Suppressor macrophage (primary cell): ENCODE data around the gene CEP250.
"Not testable (repeated sequence)": the region's sequence is repeated elsewhere in the genome, so short reads cannot be mapped to it uniquely, and the experiment has no call there.

ENCODE experiments used
- DNase-seq, 4 experiments: peaks; one replicate each; pipeline ENCODE4 v3.0.0-alpha.2; 2020 to 2022

Gene CEP250

DNA sequence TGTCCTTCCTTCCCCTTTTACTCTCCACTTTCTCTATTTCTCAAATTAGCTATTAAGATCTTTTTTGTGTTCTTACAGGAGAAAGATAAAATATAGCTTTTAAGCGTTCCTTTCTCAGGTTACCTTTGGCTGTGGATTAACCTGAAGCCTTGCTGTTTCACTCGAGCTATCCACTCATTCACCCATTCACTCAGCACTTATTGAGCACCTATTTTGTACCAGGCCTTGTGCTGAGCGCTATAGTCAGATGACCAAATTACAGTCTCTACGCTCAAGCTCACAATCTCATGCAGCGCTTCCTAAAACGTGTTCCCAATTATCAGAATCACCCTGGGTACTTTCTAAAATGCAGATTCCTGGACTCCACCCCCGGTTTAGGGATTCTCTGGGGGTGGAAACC, 1.8 kb upstream of the CEP250 start:
- no peak for DNase-seq

DNA sequence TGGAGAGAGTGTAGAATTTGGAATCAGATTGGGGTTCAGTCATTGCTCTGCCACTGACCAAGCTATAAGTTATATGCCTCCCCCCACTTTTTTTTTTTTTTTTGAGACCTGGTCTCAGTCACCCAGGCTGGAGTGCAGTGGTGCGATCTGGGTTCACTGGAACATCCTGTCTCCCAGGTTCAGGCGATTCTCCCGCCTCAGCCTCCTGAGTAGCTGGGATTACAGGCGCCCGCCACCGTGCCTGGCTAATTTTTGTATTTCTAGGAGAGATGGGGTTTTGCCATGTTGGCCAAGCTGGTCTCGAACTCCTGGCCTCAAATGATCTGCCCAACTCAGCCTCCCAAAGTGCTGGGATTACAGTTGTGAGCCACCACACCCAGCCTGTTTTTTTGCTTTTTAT, 1.3 kb downstream of the CEP250 start:
- not testable (repeated sequence) for DNase-seq

DNA sequence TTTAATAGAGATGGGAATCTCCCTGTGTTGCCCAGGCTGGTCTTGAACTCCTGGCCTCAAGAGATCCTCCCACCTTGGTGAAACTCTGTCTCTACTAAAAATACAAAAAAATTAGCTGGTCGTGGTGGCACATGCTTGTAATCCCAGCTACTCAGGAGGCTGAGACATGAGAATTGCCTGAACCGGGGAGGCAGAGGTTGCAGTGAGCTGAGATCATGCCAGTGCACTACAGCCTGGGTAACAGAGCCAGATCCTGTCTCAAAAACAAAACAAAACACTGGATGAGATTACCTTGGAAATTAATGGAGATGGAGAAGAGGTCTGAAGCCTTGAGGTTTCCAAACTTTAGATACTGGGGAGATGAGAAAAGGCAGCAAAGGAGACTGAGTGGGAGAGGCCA, 2.1 kb downstream of the CEP250 start:
- DNase-seq = not testable (repeated sequence)

DNA sequence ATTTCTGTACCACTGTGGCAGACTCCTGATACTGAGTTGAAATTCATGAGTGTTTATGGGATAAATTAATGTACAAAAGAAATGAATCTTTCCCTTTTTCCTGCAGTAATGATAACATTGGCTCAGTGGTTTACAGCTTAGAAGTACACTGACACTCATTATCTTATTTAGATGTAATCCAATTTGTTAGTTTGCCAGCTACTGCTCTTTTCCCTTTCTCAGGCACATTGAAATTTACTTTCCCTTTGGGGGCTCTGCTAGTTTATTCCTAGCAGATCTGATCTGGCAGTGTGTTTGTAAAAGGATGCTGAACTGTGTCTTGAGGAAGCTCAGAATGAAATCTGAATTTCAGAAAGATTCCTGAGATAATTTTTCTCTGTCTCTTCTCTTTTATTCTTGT, 3.0 kb downstream of the CEP250 start:
- DNase-seq = no peak

DNA sequence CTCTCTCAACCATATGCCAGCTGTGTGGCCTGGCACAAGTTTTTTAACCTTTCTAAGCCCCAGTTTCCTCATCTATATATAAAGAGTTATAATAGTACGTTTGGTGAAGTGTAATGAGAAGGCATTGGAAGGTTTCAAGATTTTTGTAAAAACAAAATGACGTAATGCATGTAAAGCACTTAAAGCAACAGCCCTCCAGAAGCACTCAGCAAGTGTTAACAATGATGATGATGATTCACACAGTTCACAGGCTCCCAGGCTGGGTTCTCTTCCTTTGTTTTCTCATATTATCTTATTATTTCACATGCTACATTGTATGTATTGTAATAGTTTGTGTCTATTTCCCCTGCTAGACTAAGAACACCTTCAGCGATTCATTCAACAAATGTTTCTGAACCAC, 6.2 kb downstream of the CEP250 start:
- no peak for DNase-seq

DNA sequence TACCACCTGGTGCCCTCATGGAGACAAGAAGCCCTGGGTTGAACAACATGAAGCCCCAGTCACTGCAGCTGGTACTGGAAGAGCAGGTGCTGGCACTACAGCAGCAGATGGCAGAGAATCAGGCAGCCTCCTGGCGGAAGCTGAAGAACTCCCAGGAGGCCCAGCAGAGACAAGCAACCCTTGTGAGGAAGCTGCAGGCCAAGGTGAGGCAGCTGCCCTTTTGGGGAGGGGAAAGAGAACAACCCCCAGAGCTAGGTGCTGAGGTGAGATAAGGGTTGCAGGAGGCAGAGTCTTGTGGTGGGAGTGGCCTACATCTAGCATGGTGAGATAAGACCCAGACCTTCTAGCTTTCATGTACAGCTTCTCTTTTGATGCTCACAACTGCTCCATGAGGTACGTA, 7.0 kb downstream of the CEP250 start:
- DNase-seq = no peak

DNA sequence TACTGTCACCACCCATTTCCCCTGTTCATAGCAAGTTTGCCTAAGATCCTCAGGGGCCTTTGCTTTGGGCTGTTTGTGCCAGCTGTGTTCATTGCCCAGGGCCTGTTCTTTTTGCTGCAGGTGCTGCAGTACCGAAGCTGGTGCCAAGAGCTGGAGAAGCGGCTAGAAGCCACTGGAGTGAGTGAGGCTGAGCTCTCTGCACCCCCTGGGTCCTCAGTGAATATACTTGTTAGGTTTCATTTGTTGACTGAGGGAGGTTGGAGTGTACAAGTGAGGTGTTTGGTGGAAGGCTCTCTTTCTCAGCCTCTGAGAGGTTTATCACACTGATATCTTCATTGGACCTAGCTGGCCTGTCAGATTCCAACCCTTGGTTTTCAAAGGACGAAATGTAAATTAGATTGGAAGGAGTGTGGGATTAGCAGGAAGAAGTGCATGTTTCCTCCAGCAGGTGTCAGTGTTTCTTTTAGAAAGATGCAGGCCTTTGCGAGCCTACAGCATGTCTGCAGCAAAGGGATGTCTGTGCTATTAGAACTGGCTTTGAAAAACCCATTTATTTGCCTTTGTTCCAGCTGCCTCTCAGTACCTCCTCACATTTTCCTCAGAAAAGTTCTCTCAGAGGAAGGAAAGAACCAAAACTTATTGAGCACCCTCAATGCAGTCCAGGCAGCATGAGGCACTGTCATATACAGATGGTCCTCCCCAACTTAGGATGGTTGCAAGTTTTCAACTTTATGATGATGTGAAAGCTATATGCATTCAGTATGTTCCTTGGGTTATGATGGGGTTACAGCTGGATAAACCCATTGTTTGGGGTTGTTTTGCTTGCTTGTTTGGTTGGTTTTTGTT, 8.3 kb downstream of the CEP250 start:
- peak; percentile 62 to 81 (median 70) for DNase-seq

DNA sequence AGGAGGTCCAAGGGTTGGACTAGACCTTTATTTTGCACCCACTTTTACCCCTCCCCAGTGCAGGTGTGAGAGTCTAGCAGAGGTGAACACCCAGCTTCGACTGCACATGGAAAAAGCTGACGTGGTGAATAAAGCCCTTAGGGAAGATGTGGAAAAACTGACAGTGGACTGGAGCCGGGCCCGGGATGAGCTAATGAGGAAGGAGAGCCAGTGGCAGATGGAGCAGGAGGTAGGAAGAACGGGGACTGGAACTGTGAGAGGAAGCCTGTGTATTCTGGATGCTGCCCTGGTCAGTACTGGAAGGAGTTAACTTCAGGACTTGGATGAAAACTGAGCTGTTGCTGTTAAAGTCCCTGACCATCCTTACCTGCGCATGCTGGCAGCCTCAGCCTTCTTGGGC, 10.6 kb downstream of the CEP250 start:
- no peak for DNase-seq

DNA sequence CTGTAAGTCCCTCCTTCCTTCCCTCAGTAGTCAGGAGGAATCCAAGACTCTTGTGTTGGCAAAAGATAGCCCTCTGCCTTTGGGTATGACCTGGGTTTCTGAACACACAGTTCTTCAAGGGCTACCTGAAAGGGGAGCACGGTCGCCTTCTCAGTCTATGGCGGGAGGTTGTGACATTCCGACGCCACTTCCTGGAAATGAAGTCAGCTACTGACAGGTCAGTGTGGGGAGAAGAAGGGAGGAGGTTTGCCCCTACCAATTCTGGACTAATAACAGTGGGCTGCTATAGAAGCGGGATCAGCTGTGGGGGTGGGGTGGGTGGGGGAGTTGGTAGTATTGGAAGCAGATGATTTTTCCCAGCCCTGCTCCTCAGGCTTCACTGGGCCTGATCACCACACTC, 11.5 kb downstream of the CEP250 start:
- DNase-seq = no peak

DNA sequence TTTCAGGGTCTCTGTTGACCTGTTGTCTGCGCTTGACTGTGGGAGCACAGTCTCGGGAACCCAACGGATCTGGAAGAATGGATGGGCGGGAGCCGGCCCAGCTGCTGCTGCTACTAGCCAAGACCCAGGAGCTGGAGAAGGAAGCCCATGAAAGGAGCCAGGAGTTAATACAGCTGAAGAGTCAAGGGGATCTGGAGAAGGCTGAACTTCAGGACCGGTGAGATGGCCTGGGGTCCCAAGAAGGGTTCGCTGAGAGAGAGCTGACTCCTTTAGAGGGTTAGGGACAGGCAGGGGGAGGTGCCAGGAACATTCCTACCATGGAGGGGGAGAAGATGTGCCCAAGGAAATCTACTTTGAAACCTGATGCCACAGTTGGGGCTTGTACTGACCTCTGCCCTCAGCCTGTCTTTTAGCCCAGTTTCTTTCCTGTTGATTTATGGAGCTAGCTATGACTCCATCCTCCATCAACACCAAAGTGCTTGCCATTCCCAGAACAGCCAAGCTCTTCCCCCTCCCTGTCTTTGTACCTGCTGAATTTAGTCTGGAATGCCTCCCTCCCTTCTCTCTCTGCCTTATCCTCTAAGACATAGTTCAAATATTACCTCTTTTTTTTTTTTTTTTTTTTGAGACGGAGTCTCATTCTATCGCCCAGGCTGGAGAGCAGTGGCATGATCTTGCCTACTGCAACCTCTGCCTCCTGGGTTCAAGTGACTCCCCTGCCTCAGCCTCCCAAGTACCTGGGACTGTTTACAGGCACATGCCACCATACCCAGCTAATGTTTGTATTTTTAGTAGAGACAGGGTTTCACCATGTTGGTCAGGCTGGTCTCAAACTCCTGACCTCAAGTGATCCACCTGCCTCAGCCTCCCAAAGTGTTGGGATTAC, 12.2 kb downstream of the CEP250 start:
- DNase-seq = no peak

DNA sequence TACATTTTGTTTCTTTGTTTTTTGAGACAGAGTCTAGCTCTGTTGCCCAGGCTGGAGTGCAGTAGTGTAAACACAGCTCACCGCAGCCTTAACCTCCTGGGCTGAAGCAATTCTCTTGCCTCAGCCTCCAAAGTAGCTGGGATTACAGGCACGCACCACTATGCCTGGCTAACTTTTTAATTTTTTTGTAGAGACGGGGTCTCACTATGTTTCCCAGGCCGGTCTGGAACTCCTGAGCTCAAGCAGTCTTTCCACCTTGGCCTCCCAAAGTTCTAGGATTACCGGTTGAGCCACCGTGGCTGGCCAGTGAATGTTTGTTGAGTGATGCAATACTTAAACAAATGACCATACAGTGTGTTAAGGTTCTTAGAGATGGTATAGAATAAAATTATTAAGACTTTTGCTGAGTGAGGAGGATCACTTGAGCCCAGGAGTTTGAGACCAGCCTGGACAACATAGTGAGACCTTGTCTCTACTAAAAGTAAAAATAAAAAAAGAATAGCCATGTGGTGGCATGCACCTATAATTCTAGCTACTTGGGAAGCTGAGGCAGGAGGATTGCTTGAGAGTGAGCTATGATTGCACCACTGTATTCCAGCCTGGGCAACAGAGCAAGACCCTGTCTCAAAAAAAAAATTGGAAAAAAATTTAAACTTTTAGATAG, 13.4 kb downstream of the CEP250 start:
- DNase-seq = no peak

DNA sequence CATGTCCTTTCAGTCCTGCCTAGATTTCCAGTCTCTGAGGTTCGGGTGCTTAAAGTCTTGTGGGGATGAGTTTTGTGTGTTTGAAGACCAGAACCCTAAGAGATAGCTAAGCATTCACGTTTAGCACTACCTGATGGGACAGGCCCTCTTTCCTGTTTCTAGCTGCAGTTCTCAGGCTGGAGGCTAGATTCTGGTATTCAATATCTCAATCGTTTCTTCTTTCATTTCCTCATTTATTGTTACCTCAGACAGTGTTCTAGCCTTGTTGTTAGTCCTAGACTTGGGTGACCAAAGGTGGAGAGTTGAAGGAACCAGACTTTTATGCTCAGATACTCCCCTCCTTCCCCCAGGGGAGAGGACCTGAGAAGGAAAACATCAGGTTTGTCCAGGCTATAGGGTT, 16.8 kb downstream of the CEP250 start:
- DNase-seq = no peak

DNA sequence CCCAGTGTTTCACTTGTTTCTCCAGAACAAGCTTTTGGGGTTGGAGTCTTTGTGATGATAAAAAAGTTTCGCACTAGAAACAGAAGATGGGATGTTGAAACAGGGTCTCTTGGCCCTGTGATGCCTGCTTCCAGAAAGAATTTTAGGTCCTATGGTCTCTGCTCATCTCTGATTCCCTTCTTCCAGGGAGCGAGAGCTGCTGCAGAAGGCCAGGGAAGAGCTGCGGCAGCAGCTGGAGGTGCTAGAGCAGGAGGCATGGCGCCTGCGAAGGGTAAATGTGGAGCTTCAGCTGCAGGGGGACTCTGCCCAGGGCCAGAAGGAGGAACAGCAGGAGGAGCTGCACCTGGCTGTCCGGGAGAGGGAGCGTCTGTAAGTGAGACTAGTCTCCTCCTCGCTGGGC, 18.3 kb downstream of the CEP250 start:
- no peak for DNase-seq

DNA sequence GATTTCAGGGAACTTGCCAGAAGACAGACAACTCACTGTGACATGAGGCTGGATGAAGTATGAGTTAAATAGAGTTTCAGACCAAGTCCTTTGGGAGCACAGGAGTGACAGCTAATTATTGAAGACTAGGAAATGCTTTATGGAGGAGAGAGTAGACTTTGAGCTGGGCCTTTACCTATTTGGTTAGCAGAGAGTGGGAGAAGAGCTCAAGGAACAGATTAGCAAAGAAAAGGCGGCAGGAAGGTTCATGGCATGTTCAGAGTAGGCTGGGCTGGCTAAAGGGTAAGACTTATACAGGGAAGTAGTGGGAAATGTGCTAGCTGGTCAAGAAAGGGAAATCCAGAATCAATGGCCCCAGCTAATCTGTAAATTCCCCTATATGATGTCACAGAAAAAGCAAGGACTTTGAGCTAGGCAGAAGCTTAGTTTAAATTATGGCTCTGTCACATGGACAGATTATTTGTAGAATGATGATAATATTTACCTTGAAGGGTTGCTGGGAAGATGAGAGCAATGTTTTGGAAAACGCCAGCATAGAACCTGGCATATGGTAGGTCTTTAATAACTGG, 19.0 kb downstream of the CEP250 start:
- no peak for DNase-seq

DNA sequence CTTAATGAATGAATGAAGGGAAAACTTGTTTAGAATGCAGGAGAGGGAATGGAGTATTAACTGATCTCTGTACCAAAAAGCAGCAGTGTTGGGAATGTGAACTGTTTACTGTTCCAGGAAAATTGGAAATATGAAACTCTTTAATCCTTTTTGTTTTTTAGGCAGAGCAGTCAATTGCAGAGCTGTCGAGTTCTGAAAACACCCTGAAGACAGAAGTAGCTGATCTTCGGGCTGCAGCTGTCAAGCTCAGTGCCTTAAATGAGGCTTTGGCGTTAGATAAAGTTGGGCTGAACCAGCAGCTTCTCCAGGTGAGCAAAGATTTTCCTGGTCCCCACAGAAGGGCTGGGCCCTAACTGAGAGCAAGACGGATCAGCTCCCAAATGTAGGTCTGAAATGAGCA, 20.9 kb downstream of the CEP250 start:
- no peak for DNase-seq

DNA sequence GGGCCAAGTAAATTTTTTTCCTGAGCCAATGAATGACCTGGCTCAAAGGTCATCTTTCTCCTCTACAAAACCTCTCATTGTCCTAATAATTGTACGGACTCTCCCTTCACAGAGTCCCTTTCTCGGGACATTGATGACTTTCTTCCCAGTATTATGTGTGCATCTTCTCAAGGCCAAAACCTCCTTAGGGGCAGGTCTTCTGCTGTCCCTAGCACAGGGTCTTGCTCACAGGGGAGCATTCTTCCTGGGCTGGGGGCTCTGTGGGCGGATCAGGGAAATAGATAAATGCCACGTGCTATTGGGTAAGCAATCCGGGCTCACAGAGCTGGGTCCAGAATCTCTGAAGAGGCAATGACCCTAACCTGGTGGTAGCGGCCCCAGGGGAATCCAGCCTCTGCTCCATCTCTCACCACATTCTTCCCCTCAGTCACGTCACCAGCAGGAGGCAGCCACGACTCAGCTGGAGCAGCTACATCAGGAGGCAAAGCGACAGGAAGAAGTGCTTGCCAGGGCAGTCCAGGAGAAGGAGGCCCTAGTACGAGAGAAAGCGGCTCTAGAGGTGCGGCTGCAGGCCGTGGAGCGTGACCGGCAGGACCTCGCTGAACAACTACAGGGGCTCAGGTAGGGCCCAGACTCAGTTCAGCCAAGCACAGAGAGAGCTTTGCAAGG, 23.5 kb downstream of the CEP250 start:
- peak in 2 of 4 experiments; percentile 10 to 13 for DNase-seq

DNA sequence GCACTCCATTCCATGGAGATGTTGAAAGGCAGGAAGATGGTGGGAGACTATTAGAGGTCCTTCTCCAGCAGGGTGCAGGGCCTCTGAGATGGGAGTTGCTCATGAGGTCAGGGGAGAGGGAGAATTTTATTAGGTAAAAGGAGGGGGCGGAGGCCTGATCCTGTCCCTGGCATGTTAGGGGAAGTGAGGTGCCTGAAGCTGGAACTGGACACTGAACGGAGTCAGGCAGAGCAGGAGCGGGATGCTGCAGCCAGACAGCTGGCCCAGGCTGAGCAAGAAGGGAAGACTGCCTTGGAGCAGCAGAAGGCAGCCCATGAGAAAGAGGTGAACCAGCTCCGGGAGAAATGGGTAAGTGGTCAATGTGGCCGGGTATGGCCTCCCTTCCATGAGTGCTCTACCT, 24.4 kb downstream of the CEP250 start:
- no peak for DNase-seq

DNA sequence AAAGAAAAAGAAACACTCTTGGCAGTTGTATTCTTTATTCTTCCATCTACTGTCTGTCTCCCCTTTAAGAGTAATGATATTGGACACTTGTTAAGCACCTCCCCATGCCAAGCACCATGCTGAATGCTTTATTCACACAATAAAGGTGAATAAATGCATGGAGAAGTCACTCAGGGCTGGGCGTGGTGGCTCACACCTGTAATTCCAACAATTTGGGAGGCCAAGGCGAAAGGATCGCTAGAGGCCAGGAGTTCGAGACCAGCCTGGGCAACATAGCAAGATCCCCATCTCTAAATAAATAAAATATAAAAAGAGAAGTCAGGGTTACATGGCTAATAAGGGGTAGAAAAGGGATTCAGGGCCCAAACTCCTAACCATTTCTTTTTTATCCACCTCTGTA, 32.1 kb downstream of the CEP250 start:
- DNase-seq = no peak

DNA sequence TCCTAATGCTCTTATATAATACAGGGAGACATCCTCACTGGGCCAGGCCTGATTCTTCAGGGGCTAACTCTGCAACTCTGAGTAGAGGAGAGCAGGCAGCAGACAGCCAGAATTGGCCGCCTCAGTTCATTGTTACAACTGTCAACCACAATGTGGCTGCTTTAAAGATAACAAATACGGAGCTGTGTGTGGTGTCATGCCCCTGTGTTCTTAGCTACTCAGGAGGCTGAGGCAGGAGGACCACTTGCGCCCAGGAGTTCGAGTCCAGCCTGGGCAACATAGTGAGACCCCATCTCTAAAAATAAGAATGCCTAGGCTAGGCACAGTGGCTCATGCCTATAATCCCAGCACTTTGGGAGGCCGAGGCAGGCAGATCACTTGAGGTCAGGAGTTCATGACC, 34.3 kb downstream of the CEP250 start:
- no peak for DNase-seq

DNA sequence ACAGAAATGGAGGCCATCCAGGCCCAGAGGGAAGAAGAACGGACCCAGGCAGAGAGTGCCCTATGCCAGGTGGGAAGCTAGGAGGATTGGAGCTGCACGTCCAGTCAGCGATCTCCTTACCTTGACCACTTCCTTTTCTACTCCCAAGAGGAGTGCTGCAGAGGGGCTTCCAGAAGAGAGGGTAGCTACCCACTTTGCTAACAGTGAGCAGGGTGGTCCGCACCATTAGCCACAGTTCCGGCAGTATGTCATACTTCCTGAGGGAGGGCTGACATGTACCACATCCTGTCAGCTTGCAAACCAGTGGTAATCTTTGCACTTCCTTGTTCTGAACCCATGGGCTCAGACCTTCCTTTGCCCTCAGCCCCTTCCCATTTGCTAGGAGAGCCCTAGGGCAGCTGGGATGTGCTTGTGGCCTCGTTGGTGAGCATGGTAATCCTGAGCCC, 35.4 kb downstream of the CEP250 start:
- peak; percentile 63 to 80 (median 76) for DNase-seq

DNA sequence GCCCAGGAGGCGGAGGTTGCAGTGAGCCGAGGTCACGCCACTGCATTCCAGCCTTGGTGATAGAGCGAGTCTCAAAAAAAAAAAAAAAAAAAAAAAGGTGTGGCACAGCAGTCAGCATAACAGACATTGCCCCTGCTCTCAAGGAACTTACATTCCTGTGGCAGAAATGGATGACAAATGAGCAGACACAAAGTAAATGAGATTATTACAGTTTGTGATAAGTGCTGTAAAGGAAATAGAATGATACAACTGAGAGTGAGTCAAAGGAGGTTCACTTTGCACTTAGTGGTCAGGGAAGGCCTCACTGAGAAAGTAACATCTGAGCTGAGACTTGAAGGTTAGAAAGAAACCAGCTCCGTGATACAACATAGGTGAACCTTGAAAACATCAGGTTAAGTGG, 36.4 kb downstream of the CEP250 start:
- DNase-seq = no peak

DNA sequence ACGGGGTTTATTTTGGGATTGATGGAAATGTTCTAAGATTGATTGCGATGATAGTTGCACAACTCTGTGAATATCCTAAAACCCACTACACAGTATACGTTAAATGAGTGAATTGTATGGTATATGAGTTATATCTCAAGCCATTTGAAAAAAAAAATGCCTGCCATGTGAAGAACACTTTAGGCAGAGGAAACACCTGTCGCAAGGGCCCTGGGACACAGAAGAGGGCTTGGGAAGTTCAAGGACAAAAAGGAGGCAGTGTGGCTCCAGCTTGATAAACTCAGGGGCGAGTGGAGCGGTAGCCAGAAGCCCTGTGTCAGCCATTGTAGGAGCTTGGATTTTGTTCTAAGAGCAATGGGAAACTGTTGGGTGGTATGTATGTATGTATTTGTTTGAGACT, 37.0 kb downstream of the CEP250 start:
- DNase-seq = no peak
